ENCODE measurements around the gene IL17RB.

The IL17RB gene, protein sequence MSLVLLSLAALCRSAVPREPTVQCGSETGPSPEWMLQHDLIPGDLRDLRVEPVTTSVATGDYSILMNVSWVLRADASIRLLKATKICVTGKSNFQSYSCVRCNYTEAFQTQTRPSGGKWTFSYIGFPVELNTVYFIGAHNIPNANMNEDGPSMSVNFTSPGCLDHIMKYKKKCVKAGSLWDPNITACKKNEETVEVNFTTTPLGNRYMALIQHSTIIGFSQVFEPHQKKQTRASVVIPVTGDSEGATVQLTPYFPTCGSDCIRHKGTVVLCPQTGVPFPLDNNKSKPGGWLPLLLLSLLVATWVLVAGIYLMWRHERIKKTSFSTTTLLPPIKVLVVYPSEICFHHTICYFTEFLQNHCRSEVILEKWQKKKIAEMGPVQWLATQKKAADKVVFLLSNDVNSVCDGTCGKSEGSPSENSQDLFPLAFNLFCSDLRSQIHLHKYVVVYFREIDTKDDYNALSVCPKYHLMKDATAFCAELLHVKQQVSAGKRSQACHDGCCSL

DNA sequence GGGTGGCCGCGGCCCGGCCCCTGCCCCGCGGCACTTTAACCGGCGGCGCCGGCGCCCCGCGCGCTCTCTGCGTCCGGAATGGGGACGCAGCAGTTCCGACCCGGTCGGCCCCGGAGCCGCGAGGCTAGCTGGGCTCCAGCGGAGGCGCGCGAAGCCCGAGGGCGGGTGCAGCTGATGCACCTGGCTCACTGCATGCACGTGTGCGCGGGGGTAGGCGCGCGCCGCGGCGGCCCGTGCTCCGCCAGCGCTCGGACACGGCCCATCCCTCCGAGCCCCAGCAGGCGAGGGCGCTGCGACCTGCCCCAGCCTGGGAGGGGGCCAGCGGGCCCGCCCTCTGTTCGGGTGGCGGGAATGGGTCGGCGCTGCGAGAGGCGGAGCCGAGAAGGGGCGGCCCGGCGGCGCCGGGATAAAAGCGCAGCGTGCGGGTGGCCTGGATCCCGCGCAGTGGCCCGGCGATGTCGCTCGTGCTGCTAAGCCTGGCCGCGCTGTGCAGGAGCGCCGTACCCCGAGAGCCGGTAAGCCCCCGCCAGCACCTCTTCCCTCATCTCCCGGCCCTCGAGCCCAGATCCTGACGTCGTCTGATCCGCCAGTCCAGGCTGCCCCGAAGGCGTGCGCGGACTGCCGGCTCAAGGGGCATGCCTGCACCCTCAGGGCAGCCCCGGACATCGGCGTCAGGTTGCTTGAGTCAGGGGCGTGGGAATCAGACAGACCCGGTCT is at the start of gene IL17RB, which contains the start of gene CHDH:
Gene IL17RB, plus strand, starts transcription at position 435 of the 717 bp plus-strand sequence. Its CDS starts 21 bp downstream, at position 456.
Gene CHDH, minus strand, starts transcription at position 286 of the 717 bp plus-strand sequence. CDS start 22,411 bp downstream, outside the sequence.
- DNase-seq (ENCODE audit: low read depth in 2 of 2) = no peak

GRCh38 chr3:53798144-53798543 is 48.2 kb upstream of the IL17RB start:
- DNase-seq (ENCODE audit: low read depth in 2 of 2) = no peak

GRCh38 chr3:53799338-53799865 is 47.0 kb upstream of the IL17RB start:
- no peak for DNase-seq (ENCODE audit: low read depth in 2 of 2)

GRCh38 chr3:53800041-53800906 is 46.1 kb upstream of the IL17RB start:
- DNase-seq (ENCODE audit: low read depth in 2 of 2) = no peak

DNA sequence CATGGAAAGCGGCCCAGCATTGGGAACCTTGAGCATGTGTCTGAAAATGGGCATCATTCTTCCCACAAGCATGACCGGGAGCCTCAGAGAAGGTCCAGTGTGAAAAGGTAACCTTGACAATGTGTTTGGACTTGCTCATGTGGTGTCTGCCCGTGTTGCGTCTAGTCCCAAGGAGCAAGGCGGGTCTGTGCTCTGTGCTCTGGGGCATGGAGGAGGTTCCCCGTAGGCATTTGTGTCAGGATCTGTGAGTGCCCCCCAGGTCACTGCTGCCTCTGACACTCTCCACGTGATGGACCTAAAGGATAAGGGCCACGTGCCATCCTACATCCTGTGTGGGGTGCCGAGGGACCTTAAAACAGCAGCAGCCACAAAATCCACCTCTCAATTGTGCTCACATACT is 45.0 kb upstream of the IL17RB start:
- no peak for DNase-seq (ENCODE audit: low read depth in 2 of 2)

GRCh38 chr3:53802256-53802880 is 44.0 kb upstream of the IL17RB start:
- DNase-seq (ENCODE audit: low read depth in 2 of 2) = no peak

DNA sequence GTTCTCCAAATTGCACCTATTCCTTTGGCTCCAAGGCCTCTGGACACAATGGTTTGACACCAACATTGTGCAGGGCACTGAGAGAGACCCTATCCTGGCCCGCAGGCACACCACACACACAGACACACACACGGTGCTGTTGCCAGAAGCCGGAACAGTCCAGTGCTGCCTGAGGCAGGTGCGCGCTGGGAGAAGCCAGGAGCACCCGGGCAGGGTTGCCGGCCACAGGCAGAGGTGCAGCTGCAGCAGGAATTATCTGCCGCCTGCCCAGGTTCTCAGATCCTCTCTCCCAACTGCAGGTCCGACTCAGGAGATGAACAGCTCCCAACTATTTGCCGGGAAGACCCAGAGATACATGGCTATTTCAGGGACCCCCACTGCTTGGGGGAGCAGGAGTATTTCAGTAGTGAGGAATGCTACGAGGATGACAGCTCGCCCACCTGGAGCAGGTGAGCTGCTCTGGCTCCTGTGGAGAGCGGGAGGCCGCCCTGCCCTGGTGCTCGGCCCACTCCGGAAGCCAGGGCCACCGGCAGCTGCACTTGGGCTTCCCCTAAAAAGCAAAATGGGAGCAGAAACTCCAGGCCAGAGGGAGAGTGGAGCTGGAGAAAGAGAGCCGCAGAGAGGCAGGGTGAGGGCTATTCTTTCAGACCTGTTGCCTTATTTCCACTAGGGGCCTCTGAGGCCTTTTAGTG is 43.1 kb upstream of the IL17RB start:
- DNase-seq (ENCODE audit: low read depth in 2 of 2) = no peak

GRCh38 chr3:53803816-53804695 is 42.3 kb upstream of the IL17RB start:
- DNase-seq (ENCODE audit: low read depth in 2 of 2) = no peak

DNA sequence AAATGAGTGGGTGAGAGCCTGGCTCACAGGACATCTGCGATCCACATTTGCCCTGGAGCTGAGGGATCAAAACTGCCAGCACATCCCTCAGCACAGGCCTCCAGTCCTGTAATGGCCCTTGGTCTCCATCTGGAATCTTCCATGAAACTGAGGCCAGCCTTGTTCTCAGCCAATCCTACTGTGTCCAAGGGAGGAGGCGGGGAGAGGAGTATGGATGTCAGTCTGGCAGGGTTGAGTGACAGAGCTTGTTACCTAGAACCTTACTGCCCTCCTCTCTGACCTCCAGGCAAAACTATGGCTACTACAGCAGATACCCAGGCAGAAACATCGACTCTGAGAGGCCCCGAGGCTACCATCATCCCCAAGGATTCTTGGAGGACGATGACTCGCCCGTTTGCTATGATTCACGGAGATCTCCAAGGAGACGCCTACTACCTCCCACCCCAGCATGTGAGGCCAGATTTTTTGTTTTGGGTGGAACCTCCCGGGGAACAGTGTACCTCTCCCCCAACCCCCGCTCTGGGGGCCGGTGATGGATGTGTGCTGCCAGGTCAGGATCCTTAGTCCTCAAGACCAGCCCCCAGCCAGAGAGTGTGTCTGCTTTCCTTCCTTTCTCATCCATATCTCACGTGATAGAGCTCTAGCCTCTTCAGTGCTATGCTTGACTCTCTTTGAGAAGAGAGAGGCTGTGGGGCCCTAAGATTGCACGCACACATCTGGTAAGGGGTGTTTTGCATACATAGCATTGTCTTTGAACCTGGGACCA is 41.5 kb upstream of the IL17RB start:
- no peak for DNase-seq (ENCODE audit: low read depth in 2 of 2)

- no peak for DNase-seq (ENCODE audit: low read depth in 2 of 2)
Observed at GRCh38 chr3:53805463-53806159, 40.8 kb upstream of the IL17RB start.

- DNase-seq (ENCODE audit: low read depth in 2 of 2) = no peak
Observed at GRCh38 chr3:53806182-53807116, 39.9 kb upstream of the IL17RB start.

DNA sequence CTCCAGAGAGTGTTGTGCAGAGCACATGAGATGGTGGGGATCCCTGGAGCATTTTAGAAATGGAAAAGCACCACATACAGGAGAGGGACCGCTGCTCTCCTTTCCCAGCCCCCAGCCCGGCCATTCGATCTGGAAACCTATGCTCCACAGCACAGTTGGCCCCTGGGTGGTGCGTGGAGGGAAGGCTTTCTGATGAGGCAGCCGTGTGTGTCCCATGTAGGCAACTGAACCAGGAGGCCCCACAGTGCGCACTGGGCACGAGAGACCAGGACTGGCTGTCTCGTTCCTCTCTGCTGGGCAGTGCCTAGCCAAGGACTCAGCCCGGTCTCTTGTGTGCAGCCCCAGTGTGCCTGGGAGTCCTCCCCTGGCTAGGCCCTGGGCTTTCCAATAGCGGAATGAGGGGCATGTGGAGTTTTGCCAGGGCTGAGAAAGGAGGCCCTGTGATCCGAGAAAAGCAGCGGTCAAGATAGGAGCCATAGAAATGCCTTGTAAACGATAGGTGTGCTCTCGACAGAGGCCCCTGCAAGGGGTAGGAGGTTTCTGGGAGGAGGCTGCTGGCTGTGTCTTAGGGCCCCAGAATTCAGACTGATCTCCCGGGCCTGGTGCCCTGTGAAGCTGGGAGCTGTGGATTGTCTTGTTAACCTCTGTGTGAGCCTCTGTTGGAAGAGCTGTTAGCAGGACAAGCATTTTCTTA is 39.1 kb upstream of the IL17RB start:
- no peak for DNase-seq (ENCODE audit: low read depth in 2 of 2)

- no peak for DNase-seq (ENCODE audit: low read depth in 2 of 2)
Observed at GRCh38 chr3:53808496-53808895, 37.9 kb upstream of the IL17RB start.

GRCh38 chr3:53809267-53809666 is 37.1 kb upstream of the IL17RB start:
- DNase-seq (ENCODE audit: low read depth in 2 of 2) = no peak

DNA sequence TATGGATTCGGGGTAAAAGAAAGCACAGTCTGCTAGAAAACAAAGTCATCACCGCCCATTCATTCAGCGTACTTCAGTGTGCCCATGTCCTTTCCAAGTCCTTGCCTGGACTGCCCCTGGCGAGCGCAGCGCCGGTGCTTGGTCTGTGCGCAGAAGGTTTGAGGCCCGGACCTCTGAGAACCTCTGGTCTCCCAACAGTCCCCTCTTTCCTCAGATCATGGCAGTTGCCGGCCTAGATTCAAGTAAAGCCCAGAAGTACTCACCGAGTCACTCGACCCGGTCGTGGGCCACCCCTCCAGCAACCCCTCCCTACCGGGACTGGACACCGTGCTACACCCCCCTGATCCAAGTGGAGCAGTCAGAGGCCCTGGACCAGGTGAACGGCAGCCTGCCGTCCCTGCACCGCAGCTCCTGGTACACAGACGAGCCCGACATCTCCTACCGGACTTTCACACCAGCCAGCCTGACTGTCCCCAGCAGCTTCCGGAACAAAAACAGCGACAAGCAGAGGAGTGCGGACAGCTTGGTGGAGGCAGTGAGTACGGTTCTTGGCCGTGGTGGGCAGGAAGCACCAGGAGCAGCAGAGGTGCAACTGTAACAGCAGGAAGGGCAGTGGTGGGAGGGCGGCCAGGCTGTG is 36.5 kb upstream of the IL17RB start:
- DNase-seq (ENCODE audit: low read depth in 2 of 2) = no peak

Measured in stimulated activated CD4-positive, alpha-beta T cell treated with anti-CD3 and anti-CD28 coated beads, Interleukin-12 subunit alpha, Interleukin-12 subunit beta, amount 100 ng/mL, for 24 hours (primary cell).